Fibroblast of skin of abdomen (primary cell): ENCODE data around the gene SCN7A.
"Not testable (repeated sequence)": the region's sequence is repeated elsewhere in the genome, so short reads cannot be mapped to it uniquely, and the experiment has no call there.

ENCODE experiments used
- DNase-seq: peaks from one replicate; pipeline ENCODE4 v3.0.0-alpha.2; 2013

Gene SCN7A

DNA sequence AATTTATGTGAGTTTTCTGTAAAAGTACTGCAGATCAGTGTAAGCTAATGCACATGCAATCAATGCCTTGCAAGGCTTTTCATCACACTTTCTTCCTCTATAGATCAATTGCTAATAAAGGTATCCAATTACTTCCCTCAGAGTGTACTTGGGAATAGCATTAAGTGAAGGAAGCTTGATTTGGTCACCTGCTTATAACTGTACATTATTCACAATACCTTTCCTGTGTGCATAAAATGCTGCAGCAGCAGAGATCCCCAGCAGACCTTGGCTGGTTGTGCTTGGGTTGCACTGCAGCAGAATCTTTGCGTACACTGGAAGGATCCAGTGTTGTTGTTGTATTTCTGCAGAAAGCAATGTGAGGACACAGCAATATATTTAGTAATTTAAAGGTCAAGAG lies 99.8 kb downstream of the SCN7A start:
- DNase-seq, result no peak

DNA sequence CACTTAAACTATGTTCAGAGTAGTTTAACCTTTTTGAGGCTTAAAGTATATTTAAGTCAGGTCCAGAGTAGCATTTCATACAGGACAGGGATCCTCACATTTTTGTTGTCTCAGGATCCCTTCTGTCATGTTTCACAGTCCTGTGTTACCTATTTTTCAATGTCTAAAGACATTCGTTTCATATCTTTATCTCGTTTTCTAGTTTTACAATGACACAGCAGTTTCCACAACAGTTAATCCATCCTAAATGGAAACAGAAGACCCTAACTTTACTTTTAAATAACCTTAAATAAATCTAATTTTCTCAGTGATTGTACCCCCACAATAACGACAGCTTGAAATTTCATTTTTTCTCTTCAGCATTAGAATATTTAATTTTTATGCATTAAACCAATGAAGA lies 101.0 kb downstream of the SCN7A start:
- no peak for DNase-seq

DNA sequence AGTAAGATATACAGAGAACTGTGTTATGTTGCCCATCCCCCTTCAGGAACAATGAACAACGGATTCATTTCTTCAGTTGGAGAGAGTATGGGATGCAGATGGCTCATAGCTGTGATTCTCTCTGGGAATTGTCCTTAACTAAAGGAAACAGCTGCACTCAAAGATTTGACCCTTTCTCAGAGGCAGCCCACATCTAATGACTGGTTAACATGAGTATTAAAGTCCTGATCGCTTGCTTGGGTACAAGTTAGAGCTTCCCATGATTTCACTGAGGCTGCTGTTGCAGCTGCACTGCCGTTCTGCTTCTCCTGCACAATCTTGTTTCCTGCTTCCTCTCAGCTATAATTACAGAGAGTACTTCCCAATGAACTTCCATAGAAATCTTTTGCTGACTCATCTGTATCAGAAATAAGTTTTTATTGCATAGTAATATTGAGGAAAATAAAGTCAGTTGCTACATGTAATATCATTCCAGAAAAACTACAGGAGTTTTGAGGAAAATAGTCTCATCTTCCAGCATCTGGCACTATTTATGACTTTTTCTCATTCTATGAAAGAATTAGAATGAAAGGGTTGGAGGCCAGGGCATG lies 105.5 kb downstream of the SCN7A start:
- DNase-seq, result no peak

DNA sequence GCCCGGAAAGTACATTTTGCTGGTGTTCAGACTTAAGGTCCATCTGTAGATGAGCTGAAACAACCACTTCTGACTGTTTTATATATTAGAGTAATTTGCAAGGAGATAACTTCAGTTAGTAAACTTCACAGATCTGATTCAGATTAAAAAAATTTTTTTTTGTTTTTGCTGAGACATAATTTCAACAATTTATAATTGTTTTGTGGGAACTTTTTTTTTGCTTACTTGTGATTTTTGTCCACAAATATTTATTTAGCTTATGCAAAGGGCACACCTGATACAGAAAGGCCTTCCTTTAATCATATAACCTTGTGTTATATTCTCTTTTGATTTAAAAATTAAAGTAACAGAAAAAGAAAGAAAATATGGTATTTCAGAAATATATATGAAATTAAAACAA lies 108.7 kb downstream of the SCN7A start:
- no peak for DNase-seq

GRCh38 chr2:166384774-166385173 lies 109.3 kb downstream of the SCN7A start:
- DNase-seq, result peak; percentile 37

- no peak for DNase-seq
Observed at GRCh38 chr2:166382448-166382847, 111.6 kb downstream of the SCN7A start.

GRCh38 chr2:166380615-166381014 lies 113.4 kb downstream of the SCN7A start:
- no peak for DNase-seq

GRCh38 chr2:166376873-166377272 lies 117.2 kb downstream of the SCN7A start:
- no peak for DNase-seq

- no peak for DNase-seq
Observed at GRCh38 chr2:166376488-166376828, 117.6 kb downstream of the SCN7A start.

DNA sequence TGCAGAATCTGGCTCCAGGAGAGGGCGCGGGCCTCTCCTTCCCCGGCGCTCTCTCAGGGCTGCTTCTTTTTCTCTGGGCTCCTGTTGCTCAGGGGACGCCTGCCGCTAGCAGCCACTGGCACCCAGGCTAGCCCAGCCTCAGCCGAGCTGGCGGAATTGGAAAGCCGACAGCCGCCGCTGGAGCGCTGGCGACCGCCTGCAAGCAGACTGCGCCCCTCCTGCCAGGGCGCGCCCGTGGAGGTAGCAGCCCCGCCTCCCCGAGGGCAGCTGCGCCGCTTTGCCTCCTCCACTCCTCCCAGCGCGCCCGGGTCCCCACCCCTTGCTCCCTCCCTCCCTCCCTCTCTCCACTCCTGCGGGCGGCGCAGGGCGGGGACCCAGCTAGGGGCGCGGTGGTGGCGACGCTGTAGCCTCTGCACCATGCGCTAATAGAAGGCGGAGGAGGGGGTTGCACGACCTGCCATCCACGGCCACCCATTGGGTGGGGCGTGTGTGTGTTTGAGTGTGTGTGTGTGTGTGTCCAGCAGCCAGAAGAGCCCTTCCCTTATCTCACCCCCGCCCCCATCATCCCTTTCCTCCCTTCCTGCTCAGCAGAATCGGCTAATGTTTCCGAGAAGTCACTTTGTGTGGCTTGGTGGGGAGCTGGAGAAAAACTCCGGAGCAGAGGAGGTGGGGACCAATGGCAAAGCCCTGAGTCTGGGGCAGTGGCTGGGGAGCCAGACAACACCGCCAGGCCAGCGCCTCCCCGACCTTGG lies 118.1 kb downstream of the SCN7A start, which contains the start of gene SCN9A:
SCN9A (minus strand) TSS at position 209 of the 752 bp plus-strand sequence. CDS start 64,188 bp downstream, outside the sequence.
- peak; percentile 71 for DNase-seq

GRCh38 chr2:166375195-166375735 lies 118.8 kb downstream of the SCN7A start:
- DNase-seq, result no peak

GRCh38 chr2:166373951-166374350 lies 120.1 kb downstream of the SCN7A start:
- DNase-seq, result peak; percentile 73

DNA sequence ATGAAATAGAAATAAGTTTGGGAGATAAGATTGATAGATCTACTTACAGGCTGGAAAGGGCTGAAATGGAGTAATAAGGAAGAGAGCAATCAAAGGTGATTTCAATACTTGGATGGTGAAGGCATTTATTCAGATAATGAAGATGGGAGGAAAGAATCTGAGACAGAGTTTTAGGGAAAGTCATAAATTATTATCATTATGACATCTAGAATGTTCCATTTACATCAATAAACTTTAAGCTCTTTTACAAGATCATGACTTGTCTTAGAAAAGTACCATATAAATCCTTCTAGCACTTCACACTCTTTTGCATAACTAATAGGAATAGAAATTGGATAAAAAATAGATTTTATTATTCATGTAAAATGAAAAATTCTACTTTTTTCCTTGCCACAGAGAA lies 120.5 kb downstream of the SCN7A start:
- no peak for DNase-seq

DNA sequence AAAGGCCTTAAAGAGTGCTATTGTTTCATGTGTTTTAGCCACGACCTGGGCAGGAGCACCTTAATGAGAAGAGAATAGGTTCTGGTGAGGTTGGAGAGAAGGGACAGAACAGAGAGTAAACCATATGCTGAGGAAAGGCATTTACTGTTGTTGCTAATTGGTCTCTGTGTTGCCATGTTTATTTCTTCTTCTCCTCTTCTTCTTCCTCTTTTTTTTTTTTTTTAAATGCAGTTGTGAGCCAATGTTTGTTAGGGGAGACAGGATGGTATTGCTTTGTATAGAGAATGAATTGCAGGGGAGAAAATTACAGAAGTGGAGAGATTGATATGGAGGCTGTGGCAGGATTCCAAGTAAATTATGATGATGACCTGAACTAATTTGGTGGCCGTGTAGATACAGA lies 120.9 kb downstream of the SCN7A start:
- no peak for DNase-seq

DNA sequence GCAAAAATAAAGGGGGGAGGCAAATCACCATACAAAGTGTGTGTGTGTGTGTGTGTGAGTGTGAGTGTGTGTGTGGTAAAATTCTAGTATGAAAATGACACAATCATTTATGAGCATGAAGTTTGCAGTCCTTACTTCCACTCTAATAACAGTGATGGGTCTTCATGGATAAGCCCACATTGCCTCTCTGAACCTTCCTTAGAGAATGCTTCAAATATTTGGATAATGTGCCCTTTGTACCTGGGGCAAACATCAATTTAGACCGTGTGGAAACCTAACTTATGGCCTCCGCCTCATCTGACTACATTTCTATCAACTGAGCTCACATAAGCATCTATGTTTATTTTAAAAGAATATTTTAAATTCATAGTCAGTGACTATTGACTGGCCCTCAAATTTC lies 122.0 kb downstream of the SCN7A start:
- DNase-seq, result peak; percentile 54

GRCh38 chr2:166365803-166366420 lies 128.1 kb downstream of the SCN7A start:
- no peak for DNase-seq

GRCh38 chr2:166365239-166365638 lies 128.8 kb downstream of the SCN7A start:
- DNase-seq, result no peak

- no peak for DNase-seq
Observed at GRCh38 chr2:166364476-166365161, 129.4 kb downstream of the SCN7A start.

DNA sequence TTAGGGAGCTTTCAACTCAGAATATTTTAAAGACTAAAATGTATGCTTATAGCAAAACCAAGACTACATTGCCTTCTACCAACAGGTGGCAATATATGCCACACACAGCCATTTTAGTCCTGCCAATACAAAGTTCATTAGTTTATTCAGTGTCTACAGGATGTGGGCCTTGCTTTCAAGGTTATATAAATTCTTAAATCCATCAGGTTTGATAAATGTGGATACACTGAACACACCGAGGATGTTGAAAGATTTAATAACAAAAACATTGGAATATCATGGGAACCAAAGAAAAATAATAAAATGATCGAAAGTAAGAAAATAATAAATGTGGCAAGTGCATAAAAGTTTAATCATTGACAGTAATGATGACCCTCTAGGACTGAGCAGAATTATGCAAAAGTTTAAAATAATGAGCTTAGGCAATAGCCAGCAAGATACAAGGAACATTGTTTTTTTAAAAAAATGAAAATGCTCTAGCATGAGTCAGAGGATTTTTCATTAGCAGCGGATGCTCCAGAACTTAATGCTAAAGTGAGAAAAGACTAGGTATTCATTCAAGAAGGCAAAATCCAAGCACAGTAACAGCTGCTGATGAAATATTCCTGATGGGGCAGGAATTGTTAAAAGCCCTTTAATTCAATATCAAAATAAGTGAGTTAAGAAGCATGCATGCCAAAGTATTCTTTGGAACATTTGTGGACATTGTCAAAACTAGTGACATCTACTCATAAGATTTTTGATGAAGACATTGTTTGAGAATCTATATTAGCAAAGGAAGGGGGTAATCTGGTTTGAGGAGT lies 132.5 kb downstream of the SCN7A start:
- DNase-seq, result peak; percentile 62

- DNase-seq, result no peak
Observed at GRCh38 chr2:166360906-166361305, 133.1 kb downstream of the SCN7A start.

DNA sequence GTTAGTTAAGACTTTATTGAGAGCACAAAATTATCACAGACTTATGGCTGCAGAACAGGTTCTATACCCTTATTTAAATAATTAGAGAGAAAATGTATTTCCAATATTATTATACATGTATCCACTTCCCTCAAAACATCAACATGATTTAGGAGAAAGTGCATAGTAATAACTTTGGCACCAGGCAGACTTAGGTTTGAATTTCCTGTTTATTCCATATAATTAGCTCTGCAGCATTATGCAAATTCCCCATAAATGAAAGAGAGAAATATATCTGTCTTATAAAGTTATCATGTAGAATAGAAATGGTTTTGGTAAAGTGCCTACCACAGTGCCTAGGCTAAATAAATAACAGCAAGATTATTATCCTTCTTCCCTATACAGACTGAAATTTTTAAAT lies 133.6 kb downstream of the SCN7A start:
- no peak for DNase-seq

DNA sequence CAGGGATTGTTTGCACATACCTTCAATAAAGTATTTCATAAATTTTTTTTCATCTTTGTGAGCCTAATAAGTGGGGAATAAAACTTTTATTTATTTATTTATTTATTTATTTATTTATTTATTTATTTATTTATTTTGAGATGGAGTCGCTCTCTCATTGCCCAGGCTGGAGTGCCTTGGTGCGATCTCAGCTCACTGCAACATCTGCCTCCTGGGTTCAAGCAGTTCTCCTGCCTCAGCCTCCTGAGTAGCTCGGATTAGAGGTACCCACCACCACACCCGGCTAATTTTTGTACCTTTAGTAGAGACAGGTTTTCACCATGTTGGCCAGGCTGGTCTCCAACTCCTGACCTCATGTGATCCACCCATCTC lies 136.1 kb downstream of the SCN7A start:
- not testable (repeated sequence) for DNase-seq
